Embryonic facial prominence (tissue), 1 donor: ENCODE data around the gene PRKCZ.
"Not testable (repeated sequence)": the region's sequence is repeated elsewhere in the genome, so short reads cannot be mapped to it uniquely, and the experiment has no call there.

ENCODE experiments used
- DNase-seq: peaks from one replicate; pipeline ENCODE4 v3.0.0-alpha.2; 2016; ENCODE audit errors: extremely low spot score

The PRKCZ gene

DNA sequence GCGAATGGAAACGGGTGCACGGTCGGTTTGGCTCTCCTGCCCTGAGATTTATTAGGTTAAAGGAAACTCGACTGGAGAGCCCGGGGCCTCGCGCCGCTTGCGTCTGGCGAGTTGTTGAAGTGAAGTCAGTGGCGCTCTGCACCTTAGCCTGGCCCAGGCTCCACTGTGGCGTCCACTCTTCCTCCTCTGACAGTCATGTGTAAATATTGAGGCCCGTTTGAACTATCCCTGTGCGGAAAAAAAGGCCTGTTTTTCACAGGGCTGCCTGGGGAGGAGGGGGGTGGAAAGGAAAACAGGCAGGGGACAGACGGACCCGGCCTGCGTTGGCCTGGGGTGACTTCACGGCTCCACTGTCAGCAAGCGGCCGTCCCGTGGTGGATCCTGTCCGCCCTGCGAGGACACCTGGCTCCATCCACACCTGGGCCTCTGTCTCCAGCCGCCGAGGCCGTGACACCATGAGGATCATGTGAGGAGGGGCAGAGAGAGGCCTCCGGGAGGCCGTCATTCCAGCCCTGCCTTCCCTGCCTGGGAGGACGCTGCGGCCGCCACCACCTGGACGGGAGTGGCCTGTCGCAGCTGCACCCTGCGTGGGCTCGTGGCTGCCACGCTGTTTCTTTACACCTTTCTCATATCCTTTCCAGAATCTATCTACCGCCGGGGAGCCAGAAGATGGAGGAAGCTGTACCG lies 84.6 kb downstream of the PRKCZ start:
- DNase-seq, result no peak

- peak; percentile 86 for DNase-seq
Measured at GRCh38 chr1:2135441-2135841, 85.2 kb downstream of the PRKCZ start.

DNA sequence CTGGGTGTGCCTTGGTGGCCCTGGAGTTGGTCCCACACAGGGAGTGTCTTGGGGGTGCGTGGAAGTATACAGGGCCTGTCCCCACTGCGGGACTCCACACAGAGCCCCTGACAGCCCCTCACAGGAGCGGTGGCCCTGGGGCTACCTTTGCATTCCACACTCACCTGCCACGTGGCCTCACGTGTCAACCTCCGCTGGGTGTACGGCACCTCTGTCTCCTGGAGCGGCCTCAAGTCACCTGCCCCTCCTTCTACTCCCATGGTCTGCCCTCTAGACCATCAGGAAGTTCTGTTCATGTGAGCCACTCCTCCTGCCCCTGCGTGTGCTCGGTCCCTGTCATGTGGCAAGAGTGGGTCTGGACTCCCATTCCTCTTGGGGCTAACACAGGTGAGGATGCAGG lies 85.7 kb downstream of the PRKCZ start:
- no peak for DNase-seq

DNA sequence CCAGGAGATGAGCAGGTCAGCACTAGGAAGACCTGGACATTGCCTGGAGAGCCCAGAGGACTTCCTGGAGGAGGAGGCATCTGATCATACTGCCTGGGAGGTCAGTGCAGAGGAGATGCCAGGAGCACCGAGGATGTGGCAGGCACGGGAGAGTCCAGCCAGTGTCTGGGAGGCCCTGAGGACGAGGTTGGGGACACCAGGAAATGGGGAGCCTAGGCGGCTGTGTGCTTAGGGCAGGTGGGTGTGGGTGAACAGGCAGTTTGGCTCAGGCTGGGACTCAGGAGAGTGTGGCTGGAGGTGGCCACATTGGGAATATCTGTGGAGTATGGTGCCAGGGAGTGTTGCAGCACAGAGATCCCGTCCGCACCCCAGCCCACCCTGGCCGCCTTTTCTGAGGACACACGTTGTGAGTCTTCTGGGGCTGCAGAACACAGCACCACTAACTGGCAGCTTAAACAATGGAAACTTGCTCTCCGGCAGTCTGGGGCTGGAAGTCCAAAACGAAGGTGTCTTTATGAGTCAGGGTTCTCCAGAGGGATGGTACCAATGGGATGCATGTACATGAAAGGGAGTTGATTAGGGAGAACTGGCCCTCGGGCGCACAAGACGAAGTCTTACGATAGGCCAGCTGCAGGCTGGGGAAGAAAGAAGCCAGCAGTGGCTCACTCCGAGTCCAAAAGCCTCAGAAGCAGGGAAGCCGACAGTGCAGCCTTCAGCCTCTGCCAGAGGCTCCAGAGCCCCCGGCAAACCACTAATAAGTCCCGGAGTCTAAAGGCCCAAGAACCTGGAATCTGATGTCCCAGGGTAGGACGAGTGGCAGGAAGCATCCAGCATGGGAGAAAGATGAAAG lies 86.4 kb downstream of the PRKCZ start:
- DNase-seq, result no peak

- DNase-seq, result no peak
Measured at GRCh38 chr1:2137257-2138121, 87.3 kb downstream of the PRKCZ start.

DNA sequence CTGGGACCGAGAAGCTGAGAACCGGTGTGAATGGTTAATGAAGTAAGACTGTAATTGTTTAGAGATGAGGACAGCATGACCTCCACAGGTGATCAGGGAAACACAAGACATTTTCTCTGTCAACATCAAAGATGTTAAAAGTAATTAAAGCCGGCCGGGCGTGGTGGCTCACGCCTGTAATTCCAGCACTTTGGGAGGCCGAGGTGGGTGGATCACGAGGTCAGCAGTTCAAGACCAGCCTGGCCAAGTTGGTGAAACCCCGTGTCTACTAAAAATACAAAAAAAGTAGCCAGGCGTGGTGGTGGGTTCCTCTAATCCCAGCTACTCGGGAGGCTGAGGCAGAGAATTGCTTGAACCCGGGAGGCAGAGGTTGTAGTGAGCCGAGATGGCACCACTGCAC lies 88.9 kb downstream of the PRKCZ start:
- DNase-seq, result not testable (repeated sequence)

GRCh38 chr1:2141025-2141424 lies 90.8 kb downstream of the PRKCZ start:
- no peak for DNase-seq

DNA sequence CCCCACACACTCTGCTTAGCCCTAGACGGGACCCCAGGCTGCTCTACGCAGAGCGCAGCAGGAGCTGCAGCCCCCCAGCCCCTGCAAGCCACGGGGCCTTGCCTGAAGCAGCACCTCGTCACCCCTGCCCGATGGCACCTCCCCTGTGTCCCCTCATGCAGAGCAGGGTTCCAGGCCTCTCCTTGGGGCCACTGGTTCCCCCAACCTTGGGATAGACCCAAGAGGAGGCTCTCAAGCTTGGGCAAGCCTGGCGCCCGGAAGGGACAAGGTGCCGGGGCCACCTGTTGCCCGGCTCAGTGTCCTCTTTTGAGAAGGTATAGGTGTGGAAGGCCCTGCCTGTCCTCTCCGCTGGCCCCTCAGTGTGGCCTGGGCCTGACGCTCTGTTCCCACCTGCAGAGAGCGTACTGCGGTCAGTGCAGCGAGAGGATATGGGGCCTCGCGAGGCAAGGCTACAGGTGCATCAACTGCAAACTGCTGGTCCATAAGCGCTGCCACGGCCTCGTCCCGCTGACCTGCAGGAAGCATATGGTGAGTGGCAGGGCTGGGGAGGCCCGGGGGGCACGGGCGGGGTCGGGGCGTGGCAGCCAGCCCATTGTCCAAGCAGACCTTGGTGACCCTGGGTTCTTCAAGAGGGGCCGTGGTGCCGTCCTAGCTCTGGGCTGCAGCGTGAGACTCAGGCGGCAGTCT lies 93.7 kb downstream of the PRKCZ start:
- DNase-seq, result no peak

DNA sequence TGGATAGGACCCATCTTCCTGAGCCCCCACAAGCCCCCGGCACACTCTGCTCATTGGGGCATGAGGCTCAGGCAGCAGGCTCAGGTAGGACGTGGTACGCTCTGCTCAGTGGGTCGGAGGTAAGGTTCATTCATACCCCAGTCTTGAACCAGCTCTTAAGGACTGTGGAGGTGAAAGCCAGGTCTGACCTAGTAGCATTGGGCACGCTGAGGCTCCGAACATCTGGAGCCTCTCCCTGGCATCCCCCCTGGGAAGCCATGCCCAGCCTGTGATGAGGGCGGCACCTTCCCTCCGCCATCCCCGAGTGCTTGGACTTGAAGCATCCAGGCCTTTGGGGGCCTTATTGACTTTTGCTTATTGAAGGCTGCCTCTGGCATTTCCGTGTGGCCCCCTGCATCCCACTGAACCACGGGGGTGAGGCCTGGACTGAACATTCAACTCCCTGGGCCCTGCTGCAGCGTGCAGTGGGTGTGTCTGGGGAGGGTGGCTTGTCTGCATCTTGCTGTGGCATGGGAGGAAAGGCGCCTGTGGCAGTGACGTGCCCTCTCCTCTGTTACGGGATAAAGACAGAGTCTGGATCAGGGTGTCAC lies 94.4 kb downstream of the PRKCZ start:
- no peak for DNase-seq

- no peak for DNase-seq
Measured at GRCh38 chr1:2145946-2146835, 96.0 kb downstream of the PRKCZ start.

- DNase-seq, result no peak
Measured at GRCh38 chr1:2146836-2147517, 96.8 kb downstream of the PRKCZ start.

DNA sequence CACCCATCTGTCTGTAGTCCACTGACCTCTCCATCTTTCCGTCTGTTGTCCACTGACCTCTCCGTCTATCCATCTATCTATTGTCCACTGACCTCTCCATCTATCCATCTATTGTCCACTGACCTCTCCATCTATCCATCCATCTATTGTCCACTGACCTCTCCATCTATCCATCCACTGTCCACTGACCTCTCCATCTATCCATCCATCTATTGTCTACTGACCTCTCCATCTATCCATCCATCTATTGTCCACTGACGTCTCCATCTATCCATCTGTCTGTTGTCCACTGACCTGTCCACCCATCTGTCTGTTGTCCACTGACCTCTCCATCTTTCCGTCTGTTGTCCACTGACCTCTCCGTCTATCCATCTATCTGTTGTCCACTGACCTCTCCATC lies 97.7 kb downstream of the PRKCZ start:
- DNase-seq, result not testable (repeated sequence)

DNA sequence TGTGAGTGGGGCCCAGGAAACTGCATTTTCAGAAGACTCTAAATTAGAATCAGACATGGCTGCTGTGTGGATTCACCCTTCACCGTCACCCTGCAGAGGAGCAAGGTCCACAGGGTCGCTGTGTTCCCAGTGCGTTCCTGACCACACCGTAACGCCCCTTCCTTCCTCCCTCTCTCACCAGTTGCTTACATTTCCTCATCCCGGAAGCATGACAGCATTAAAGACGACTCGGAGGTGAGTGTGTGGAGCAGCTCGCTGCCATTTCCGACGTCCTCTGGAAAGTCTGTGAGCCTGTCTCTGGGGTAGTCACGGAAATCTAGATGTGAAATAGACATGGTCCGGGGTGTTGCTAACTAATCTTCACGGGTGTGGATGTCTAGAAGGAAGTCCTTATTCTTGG lies 98.5 kb downstream of the PRKCZ start:
- no peak for DNase-seq

DNA sequence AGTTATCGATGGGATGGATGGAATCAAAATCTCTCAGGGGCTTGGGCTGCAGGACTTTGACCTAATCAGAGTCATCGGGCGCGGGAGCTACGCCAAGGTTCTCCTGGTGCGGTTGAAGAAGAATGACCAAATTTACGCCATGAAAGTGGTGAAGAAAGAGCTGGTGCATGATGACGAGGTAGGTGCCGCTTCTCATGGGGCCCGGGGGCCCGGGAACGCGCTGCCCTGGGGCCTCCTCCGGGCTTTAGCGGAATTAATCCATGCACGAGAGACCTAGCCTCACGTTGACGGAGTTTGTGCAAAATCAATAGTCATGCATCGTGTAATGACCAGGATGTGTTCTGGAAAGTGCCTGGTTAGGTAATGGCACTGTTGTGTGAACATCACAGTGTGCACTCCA lies 100.6 kb downstream of the PRKCZ start:
- no peak for DNase-seq

GRCh38 chr1:2151252-2151651 lies 101.0 kb downstream of the PRKCZ start:
- no peak for DNase-seq

- no peak for DNase-seq
Measured at GRCh38 chr1:2151911-2152310, 101.7 kb downstream of the PRKCZ start.

GRCh38 chr1:2152954-2153353 lies 102.7 kb downstream of the PRKCZ start:
- DNase-seq, result no peak

- DNase-seq, result no peak
Measured at GRCh38 chr1:2154022-2154421, 103.8 kb downstream of the PRKCZ start.

- DNase-seq, result no peak
Measured at GRCh38 chr1:2155147-2155598, 105.0 kb downstream of the PRKCZ start.

DNA sequence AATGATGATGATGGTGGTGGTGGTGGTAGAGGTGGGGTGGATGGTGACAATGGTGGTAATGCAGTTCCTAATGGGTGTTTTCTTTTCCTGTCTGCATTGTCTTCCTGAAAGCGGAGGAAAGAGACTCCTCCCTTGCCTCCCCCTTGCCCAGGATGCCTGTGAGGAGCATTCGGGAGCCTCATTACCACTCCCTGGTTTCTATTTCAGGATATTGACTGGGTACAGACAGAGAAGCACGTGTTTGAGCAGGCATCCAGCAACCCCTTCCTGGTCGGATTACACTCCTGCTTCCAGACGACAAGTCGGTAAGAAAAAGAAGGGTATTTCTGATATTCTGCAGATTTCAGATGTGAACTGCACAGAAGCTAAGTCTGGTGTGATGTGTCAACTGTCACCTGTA lies 105.6 kb downstream of the PRKCZ start:
- DNase-seq, result no peak
